Measurements from ENCODE around the gene IL17RE. TPM values are rescaled to one million over a fixed set of nuclear protein-coding genes. Genes with fewer than 3 reads are reported as not detected.

Gene IL17RE
- polyA plus RNA-seq, 1 donor from 2014 or later = 0.52 TPM

- TF ChIP-seq CTCF (IDR thresholded peaks at IDR 0.05; ENCODE audit: poor library complexity, severe bottlenecking) = no peak
- TF ChIP-seq SMC3 (conservative IDR thresholded peaks at IDR 0.05; ENCODE audit: poor library complexity) = no peak
- no peak for TF ChIP-seq EZH2 (IDR thresholded peaks at IDR 0.05; ENCODE audit: borderline replicate concordance, insufficient read depth, low read length, poor library complexity, severe bottlenecking)
- TF ChIP-seq MXI1 (conservative IDR thresholded peaks at IDR 0.05; ENCODE audit: poor library complexity, severe bottlenecking) = no peak
- no peak for TF ChIP-seq EP300 (conservative IDR thresholded peaks at IDR 0.05; ENCODE audit: poor library complexity, severe bottlenecking)
- no peak for TF ChIP-seq RAD21 (conservative IDR thresholded peaks at IDR 0.05)
- TF ChIP-seq TAF1 (IDR thresholded peaks at IDR 0.05; ENCODE audit: low read depth) = no peak
- TF ChIP-seq POLR2AphosphoS5 (IDR thresholded peaks at IDR 0.05) = no peak
- TF ChIP-seq REST (IDR thresholded peaks at IDR 0.05; ENCODE audit: borderline replicate concordance) = no peak
- peak overlapping the region; percentile 77 for H3K9ac ChIP-seq (ENCODE audit: low read length)
- H2AFZ ChIP-seq (ENCODE audit: low read depth, low read length) = no peak overlapping the region
- peak overlapping the region; percentile 92 for H3K4me2 ChIP-seq (ENCODE audit: low read length)
- no peaks in the 10 kb centered on the region for H3K79me2 ChIP-seq (replicated peaks; ENCODE audit: insufficient read depth, low read length)
- no peaks in the 10 kb centered on the region for H3K36me3 ChIP-seq (ENCODE audit: insufficient read depth, low read length)
- H4K20me1 ChIP-seq (ENCODE audit: insufficient read depth) = no peaks in the 10 kb centered on the region
- no peaks in the 10 kb centered on the region for H3K9me2 ChIP-seq (ENCODE audit: insufficient read depth, low read length)
- no peaks in the 10 kb centered on the region for H3F3A ChIP-seq (ENCODE audit: insufficient read depth, low read length, poor library complexity, severe bottlenecking)
- no peak overlapping the region for H3K27ac ChIP-seq (ENCODE audit: low read length)
- no peaks in the 10 kb centered on the region for H3K9me3 ChIP-seq (ENCODE audit: low read length)
- H3K4me3 ChIP-seq (ENCODE audit: low read length) = peak overlapping the region; percentile 95
- H3K27me3 ChIP-seq (ENCODE audit: insufficient read depth, low read depth, low read length) = no peaks in the 10 kb centered on the region
These were observed 48.5 kb downstream of the IL17RE start for GRCh38 chr3:9951126-9951525.

- peak overlapping the region; percentile 77 for H3K9ac ChIP-seq (ENCODE audit: low read length)
- no peak overlapping the region for H3K27ac ChIP-seq (ENCODE audit: low read length)
These were observed 48.9 kb downstream of the IL17RE start for GRCh38 chr3:9951598-9951961.

More at GRCh38 chr3:9951598-9951961, 48.9 kb downstream of the IL17RE start:
- TF ChIP-seq RAD21 (conservative IDR thresholded peaks at IDR 0.05) (no peak), EP300 (conservative IDR thresholded peaks at IDR 0.05; ENCODE audit: poor library complexity, severe bottlenecking) (no peak), REST (IDR thresholded peaks at IDR 0.05; ENCODE audit: borderline replicate concordance) (no peak), CTCF (IDR thresholded peaks at IDR 0.05; ENCODE audit: poor library complexity, severe bottlenecking) (no peak), SMC3 (conservative IDR thresholded peaks at IDR 0.05; ENCODE audit: poor library complexity) (no peak), POLR2AphosphoS5 (IDR thresholded peaks at IDR 0.05) (no peak), MXI1 (conservative IDR thresholded peaks at IDR 0.05; ENCODE audit: poor library complexity, severe bottlenecking) (no peak), EZH2 (IDR thresholded peaks at IDR 0.05; ENCODE audit: borderline replicate concordance, insufficient read depth, low read length, poor library complexity, severe bottlenecking) (no peak), TAF1 (IDR thresholded peaks at IDR 0.05; ENCODE audit: low read depth) (no peak)
- Histone ChIP-seq H4K20me1 (ENCODE audit: insufficient read depth) (no peaks in the 10 kb centered on the region), H3K9me2 (ENCODE audit: insufficient read depth, low read length) (no peaks in the 10 kb centered on the region), H3K4me3 (ENCODE audit: low read length) (peak overlapping the region; percentile 95), H3F3A (ENCODE audit: insufficient read depth, low read length, poor library complexity, severe bottlenecking) (no peaks in the 10 kb centered on the region), H3K79me2 (replicated peaks; ENCODE audit: insufficient read depth, low read length) (no peaks in the 10 kb centered on the region), H3K9me3 (ENCODE audit: low read length) (no peaks in the 10 kb centered on the region), H2AFZ (ENCODE audit: low read depth, low read length) (no peak overlapping the region), H3K36me3 (ENCODE audit: insufficient read depth, low read length) (no peaks in the 10 kb centered on the region), H3K27me3 (ENCODE audit: insufficient read depth, low read depth, low read length) (no peaks in the 10 kb centered on the region), H3K4me2 (ENCODE audit: low read length) (peak overlapping the region; percentile 92)

All from neural cell (in vitro differentiated cells).